ENCODE data around the gene TREH.
"Not testable (repeated sequence)": the region's sequence is repeated elsewhere in the genome, so short reads cannot be mapped to it uniquely, and the experiment has no call there.

The TREH gene

GRCh38 chr11:118694771-118695170 lies 15.3 kb upstream of the TREH start:
- no peak for DNase-seq

DNA sequence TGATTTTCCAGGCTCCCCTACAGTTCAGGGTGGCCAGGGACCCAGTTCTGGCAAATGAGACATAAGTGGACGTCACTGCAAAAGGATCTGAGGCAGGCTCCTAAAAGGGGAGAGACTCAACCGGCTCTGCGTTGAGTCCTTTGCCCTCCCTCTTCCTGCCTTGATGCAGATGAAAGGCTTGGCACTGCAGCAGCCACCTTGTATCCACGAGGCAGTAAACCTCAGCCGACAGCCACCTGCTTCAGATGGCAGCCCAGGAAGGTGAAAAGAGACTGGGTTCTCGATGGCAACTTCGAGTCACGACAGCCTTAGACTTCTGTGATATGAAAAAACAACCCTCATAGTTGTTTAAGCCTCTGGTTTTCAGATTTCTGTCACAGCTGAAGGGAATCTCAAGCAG lies 14.7 kb upstream of the TREH start:
- DNase-seq = no peak

DNA sequence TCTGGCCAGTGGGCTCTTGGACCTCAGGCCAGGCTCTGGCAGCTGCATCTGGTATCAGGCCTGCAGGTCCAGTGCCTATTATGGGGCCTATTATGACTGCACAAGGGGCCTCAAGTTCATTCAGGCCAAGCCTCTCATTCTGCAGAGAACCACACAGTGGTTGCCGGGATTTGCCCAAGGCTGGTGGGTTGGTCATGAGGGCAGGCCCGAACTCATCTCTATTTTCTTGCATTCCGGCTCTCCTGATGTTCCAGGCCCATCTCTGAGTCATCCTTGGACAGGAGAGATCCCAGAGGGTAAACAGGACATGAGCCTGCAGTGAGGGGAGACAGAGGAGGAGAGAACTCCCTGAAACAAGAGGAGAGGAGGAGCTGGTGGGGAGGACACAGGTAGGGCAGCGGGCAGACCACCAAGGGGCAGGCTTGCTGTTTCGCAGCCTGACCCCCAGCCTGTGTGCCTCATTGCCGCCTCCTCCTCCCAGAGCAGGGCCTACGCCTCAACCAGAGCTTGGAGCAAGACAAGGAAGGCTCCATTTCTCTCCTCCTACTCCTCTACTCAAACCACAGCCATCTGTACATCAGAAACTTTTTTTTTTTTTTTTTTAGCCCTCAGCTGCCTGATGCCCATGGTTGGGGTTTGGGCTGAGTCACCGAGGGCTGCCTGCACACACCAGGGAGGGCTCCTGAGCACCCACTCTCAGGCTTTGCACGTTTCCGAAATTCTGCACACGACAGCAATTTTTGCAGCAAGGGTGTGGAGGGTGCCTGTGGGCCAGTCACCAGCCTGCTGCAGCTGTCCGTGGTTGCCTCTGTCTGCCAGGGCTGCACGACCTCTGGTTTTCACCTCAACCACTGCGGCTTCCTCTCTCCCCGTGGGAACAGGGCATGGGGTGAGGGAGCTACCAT lies 12.7 kb upstream of the TREH start:
- peak; percentile 92 for DNase-seq

GRCh38 chr11:118690553-118691304 lies 11.3 kb upstream of the TREH start:
- no peak for DNase-seq

- peak; percentile 84 for DNase-seq
These were observed 10.6 kb upstream of the TREH start for GRCh38 chr11:118689852-118690552.

DNA sequence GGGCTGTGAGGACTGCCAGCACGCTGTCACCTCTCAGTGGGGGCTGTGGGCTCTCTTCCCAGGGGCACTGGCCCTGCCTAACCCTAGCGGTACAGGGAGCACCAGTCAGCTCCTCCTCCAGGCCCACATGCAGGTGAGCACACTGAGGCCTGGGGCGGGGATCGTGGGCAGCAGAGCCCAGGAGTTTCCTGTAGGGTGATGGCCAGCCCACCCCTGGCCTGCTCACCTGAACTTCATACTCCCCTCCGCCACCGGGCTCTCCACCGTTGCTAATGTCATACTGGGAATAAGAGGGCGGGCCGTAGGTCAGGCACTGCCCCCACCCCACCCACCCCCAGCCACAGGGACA lies 10.0 kb upstream of the TREH start:
- DNase-seq = no peak

DNA sequence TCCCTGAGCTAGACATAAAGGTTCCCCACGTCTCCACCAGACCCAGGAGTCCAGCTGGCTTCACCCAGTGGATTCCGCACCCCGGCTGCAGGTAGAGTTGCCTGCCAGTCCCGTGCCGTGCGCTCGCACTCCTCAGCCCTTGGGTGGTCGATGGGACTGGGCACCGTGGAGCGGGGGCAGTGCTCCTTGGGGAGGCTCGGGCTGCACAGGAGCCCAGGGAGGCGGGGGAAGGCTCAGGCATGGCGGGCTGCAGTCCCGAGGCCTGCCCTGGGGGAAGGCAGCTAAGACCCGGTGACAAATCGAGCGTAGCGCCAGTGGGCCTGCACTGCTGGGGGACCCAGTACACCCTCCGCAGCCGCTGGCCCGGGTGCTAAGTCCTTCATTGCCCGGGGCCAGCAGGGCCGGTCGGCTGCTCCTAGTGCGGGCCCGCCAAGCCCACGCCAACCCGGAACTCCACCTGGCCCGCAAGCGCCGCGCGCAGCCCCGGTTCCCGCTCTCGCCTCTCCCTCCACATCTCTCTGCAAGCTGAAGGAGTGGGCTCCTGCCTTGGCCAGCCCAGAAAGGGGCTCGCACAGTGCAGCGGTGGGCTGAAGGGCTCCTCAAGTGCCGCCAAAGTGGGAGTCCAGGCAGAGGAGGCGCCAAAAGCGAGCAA lies 9.5 kb upstream of the TREH start:
- no peak for DNase-seq

DNA sequence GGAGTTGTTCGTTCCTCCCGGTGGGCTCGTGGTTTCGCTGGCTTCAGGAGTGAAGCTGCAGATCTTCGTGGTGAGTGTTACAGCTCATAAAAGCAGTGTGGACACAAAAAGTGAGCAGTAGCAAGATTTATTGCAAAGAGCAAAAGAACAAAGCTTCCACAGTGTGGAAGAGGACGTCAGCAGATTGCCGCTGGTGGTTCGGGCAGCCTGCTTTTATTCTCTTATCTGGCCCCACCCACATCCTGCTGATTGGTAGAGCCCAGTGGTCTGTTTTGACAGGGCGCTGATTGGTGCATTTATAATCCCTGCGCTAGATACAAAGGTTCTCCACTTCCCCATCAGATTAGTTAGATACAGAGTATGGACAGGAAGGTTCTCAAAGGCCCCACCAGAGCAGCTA lies 8.9 kb upstream of the TREH start:
- DNase-seq = not testable (repeated sequence)

DNA sequence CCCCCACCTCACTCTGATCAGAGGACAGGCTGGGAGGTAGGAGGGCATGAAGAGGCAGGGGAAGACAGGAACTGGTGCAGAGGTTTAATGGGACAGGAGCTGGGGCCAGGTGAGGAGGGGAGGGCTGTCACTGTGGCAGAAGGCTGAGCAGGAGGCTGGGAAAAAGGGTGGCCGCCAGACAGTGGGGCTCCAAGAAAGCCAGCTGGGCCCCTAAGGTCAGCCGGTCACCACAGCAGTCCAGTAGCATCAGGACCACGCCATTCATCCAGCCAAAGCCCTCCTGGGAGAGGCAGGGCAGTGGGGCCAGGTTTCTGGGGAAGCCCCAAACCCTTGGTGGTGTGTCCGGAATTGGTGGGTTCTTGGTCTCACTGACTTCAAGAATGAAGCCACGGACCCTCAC lies 8.5 kb upstream of the TREH start:
- DNase-seq = no peak

GRCh38 chr11:118684187-118684586 lies 4.7 kb upstream of the TREH start:
- no peak for DNase-seq

DNA sequence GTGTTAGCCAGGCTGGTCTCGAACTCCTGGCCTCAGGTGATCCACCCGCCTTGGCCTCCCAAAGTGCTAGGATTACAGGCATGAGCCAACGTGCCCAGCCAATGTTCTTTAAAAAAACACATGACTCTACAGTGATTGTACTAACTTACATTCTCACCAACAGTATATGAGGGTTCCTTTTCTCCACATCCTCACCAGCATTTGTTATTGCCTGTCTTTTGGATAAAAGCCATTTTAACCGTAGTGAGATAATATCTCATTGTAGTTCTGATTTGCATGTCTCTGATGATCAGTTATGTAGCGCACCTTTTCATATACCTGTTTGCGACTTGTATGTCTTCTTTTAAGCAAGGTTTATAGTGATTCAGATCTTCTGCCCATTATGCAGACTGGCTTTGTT lies 3.5 kb upstream of the TREH start:
- DNase-seq = not testable (repeated sequence)

- no peak for DNase-seq
These were observed 2.9 kb upstream of the TREH start for GRCh38 chr11:118682372-118682771.

DNA sequence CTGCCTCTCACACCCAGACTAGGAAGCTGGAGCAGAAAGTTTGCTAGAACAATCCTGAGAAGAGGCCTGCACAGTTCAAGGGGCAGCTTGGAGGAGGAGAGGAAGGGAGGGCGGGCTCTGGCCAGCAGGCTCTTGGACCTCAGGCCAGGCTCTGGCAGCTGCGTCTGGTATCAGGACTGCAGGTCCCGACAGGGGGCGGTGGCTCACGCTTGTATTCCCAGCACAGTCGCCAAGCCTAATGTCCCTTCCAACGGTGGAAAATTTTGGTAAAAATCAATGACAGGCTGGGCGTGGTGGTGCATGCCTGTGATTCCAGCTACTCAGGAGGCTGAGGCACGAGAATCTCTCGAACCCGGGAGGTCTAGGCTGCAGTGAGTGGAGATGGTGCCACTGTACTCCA lies 542 bp downstream of the TREH start:
- DNase-seq = not testable (repeated sequence)

- DNase-seq = no peak
These were observed 1.5 kb downstream of the TREH start for GRCh38 chr11:118677977-118678376.

GRCh38 chr11:118674082-118674435 lies 5.4 kb downstream of the TREH start:
- no peak for DNase-seq

DNA sequence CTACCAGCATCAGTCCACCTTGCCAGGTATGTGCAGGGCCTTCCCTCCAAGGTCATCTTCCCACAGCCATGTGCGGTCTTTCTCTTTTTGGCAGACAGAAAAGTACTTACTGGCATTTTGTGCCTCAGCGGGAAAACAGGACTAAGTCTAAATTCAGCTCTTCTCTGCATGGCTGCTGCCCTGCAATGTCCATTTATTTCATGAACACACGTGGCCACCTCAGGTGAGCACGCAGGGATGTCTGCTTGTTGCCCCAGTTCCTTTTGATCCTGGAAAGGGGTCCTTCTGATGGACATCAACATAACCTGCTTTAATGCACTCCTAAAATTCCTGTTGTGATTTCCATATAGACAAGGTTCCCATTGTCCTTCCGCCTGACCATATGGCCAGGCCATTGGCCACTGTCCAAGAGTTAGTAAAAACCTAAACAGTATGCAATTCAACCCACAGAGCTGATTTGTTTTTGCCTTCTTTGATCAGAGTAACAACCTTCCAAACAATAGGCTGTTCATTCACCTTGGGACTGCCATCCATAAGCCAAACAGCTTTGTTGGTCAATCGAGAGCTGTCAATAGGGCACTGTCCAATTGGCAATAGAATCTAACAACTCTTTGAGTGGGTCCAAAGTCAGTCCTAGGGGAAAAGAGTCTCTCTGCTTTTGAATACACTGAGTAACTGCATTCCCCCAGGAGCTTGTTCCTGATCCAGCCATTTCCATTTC lies 5.9 kb downstream of the TREH start:
- no peak for DNase-seq

- DNase-seq = no peak
These were observed 6.6 kb downstream of the TREH start for GRCh38 chr11:118672846-118673245.

GRCh38 chr11:118671254-118671653 lies 8.2 kb downstream of the TREH start:
- DNase-seq = no peak

GRCh38 chr11:118670063-118670462 lies 9.4 kb downstream of the TREH start:
- no peak for DNase-seq

GRCh38 chr11:118666371-118666770 lies 13.1 kb downstream of the TREH start:
- DNase-seq = no peak

DNA sequence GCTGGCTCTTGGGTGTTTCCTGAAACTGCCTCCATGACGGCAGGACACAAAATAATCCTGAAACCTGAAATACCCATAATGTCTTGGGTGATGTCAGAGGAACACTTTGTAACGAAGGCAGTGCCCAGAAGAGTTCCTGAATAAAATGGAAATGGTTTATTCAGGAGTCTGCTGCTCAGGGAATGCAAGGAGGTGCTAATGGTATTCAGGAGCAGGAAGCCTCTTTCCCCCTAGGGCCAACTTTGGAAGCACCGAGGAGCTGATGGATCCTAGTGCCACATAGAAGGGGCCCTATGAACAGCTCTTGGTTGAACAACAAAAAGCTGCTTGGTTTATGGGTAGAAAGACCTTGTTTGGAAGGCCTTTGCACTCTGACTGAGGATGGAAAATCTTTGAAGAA lies 15.5 kb downstream of the TREH start:
- no peak for DNase-seq

DNA sequence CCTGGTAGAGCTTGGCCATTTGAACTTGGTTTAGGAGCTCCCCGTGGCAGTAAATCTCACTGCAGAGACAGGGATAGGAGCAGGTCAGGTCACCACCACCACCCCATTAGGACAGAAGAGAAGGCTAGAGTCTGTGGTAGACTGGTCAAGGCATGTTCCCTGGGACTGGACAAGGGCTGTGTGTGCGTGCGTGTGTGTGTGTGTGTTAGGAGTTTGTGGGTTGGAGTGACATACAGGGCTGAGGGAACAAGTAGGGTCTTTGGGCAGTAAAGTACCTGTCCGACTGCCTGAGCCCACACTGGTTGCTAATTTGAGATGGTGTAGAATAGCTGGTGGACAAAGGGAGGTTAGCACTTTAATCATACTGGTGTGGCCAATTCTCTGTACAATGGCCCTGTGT lies 16.1 kb downstream of the TREH start:
- no peak for DNase-seq
